Activated naive CD8-positive, alpha-beta T cell (primary cell): ENCODE data around the gene RANBP10.
A peak's percentile ranks its signal among the peaks of the same experiment; 100 is the strongest.

Experiments
- H3K27ac Mint-ChIP-seq: one replicate; pipeline ENCODE4 v1.8.0; 2021; ENCODE audit warnings: mixed read lengths
- H3K27me3 Mint-ChIP-seq: one replicate; pipeline ENCODE4 v1.8.0; 2021; ENCODE audit warnings: mixed read lengths
- H3K36me3 Mint-ChIP-seq: one replicate; pipeline ENCODE4 v1.8.0; 2021; ENCODE audit warnings: mixed read lengths
- H3K4me1 Mint-ChIP-seq: one replicate; pipeline ENCODE4 v1.8.0; 2021; ENCODE audit warnings: low read depth, mixed read lengths
- H3K4me3 Mint-ChIP-seq: one replicate; pipeline ENCODE4 v1.8.0; 2021; ENCODE audit warnings: mild to moderate bottlenecking, mixed read lengths
- H3K9me3 Mint-ChIP-seq: one replicate; pipeline ENCODE4 v1.8.0; 2021; ENCODE audit warnings: low read depth, mixed read lengths

The RANBP10 gene

GRCh38 chr16:67804853-67805542, 1.4 kb downstream of the RANBP10 start:
- Mint-ChIP-seq H3K27me3 (no peaks in the 10 kb centered on the region), H3K36me3 (peaks cover 9% of the 10 kb centered on the region), H3K4me3 (peak overlapping the region; percentile 91), H3K4me1 (peaks cover 49% of the 10 kb centered on the region), H3K27ac (peak overlapping the region; percentile 93), H3K9me3 (no peaks in the 10 kb centered on the region)

- Mint-ChIP-seq H3K27ac (peak overlapping the region; percentile 64), H3K9me3 (no peaks in the 10 kb centered on the region), H3K4me3 (peak overlapping the region; percentile 52), H3K27me3 (no peaks in the 10 kb centered on the region), H3K36me3 (peaks cover 9% of the 10 kb centered on the region), H3K4me1 (peaks cover 54% of the 10 kb centered on the region)
These were observed 2.5 kb downstream of the RANBP10 start for GRCh38 chr16:67803894-67804293.

- Mint-ChIP-seq H3K4me3 (peak overlapping the region; percentile 42), H3K27me3 (no peaks in the 10 kb centered on the region), H3K27ac (peak overlapping the region; percentile 8), H3K9me3 (no peaks in the 10 kb centered on the region), H3K4me1 (peaks cover 59% of the 10 kb centered on the region), H3K36me3 (peaks cover 9% of the 10 kb centered on the region)
These were observed 4.5 kb downstream of the RANBP10 start for GRCh38 chr16:67801883-67802282.

GRCh38 chr16:67801241-67801640, 5.1 kb downstream of the RANBP10 start:
- H3K4me1 Mint-ChIP-seq: peaks cover 62% of the 10 kb centered on the region
- peak overlapping the region; percentile 42 for H3K4me3 Mint-ChIP-seq
- H3K36me3 Mint-ChIP-seq: peaks cover 9% of the 10 kb centered on the region
- H3K27ac Mint-ChIP-seq: no peak overlapping the region
- no peaks in the 10 kb centered on the region for H3K9me3 Mint-ChIP-seq
- no peaks in the 10 kb centered on the region for H3K27me3 Mint-ChIP-seq

- Mint-ChIP-seq H3K27ac (peak overlapping the region; percentile 64), H3K4me3 (peak overlapping the region; percentile 4), H3K4me1 (peaks cover 60% of the 10 kb centered on the region), H3K9me3 (no peaks in the 10 kb centered on the region), H3K36me3 (peaks cover 9% of the 10 kb centered on the region), H3K27me3 (no peaks in the 10 kb centered on the region)
These were observed 5.9 kb downstream of the RANBP10 start for GRCh38 chr16:67800338-67800926.

- no peaks in the 10 kb centered on the region for H3K9me3 Mint-ChIP-seq
- no peak overlapping the region for H3K27ac Mint-ChIP-seq
- H3K4me3 Mint-ChIP-seq: no peak overlapping the region
- H3K36me3 Mint-ChIP-seq: no peaks in the 10 kb centered on the region
- H3K4me1 Mint-ChIP-seq: peaks cover 30% of the 10 kb centered on the region
- H3K27me3 Mint-ChIP-seq: no peaks in the 10 kb centered on the region
These were observed 10.2 kb downstream of the RANBP10 start for GRCh38 chr16:67796099-67796718.

- peaks cover 2% of the 10 kb centered on the region for H3K36me3 Mint-ChIP-seq
- peak overlapping the region; percentile 41 for H3K27ac Mint-ChIP-seq
- H3K27me3 Mint-ChIP-seq: no peaks in the 10 kb centered on the region
- H3K9me3 Mint-ChIP-seq: no peaks in the 10 kb centered on the region
- H3K4me1 Mint-ChIP-seq: peaks cover 10% of the 10 kb centered on the region
- H3K4me3 Mint-ChIP-seq: no peak overlapping the region
These were observed 16.3 kb downstream of the RANBP10 start for GRCh38 chr16:67790071-67790470.

GRCh38 chr16:67786491-67786890, 19.9 kb downstream of the RANBP10 start:
- Mint-ChIP-seq H3K9me3 (no peaks in the 10 kb centered on the region), H3K4me3 (no peak overlapping the region), H3K4me1 (peaks cover 17% of the 10 kb centered on the region), H3K36me3 (peaks cover 2% of the 10 kb centered on the region), H3K27me3 (no peaks in the 10 kb centered on the region), H3K27ac (no peak overlapping the region)

- Mint-ChIP-seq H3K9me3 (no peaks in the 10 kb centered on the region), H3K27me3 (no peaks in the 10 kb centered on the region), H3K4me3 (no peak overlapping the region), H3K4me1 (peaks cover 31% of the 10 kb centered on the region), H3K36me3 (no peaks in the 10 kb centered on the region), H3K27ac (no peak overlapping the region)
These were observed 23.0 kb downstream of the RANBP10 start for GRCh38 chr16:67783353-67783725.

GRCh38 chr16:67782567-67783352, 23.6 kb downstream of the RANBP10 start:
- no peak overlapping the region for H3K4me3 Mint-ChIP-seq
- no peaks in the 10 kb centered on the region for H3K9me3 Mint-ChIP-seq
- H3K36me3 Mint-ChIP-seq: no peaks in the 10 kb centered on the region
- H3K27ac Mint-ChIP-seq: peak overlapping the region; percentile 22
- no peaks in the 10 kb centered on the region for H3K27me3 Mint-ChIP-seq
- H3K4me1 Mint-ChIP-seq: peaks cover 32% of the 10 kb centered on the region

- Mint-ChIP-seq H3K27me3 (no peaks in the 10 kb centered on the region), H3K27ac (peak overlapping the region; percentile 89), H3K36me3 (peaks cover 3% of the 10 kb centered on the region), H3K4me1 (peaks cover 36% of the 10 kb centered on the region), H3K4me3 (peak overlapping the region; percentile 30), H3K9me3 (no peaks in the 10 kb centered on the region)
These were observed 24.8 kb downstream of the RANBP10 start for GRCh38 chr16:67781565-67781921.

- no peaks in the 10 kb centered on the region for H3K9me3 Mint-ChIP-seq
- no peaks in the 10 kb centered on the region for H3K27me3 Mint-ChIP-seq
- peak overlapping the region; percentile 89 for H3K27ac Mint-ChIP-seq
- peaks cover 3% of the 10 kb centered on the region for H3K36me3 Mint-ChIP-seq
- peaks cover 34% of the 10 kb centered on the region for H3K4me1 Mint-ChIP-seq
- peak overlapping the region; percentile 30 for H3K4me3 Mint-ChIP-seq
These were observed 25.4 kb downstream of the RANBP10 start for GRCh38 chr16:67780847-67781564.

- H3K27ac Mint-ChIP-seq: peak overlapping the region; percentile 59
- no peaks in the 10 kb centered on the region for H3K9me3 Mint-ChIP-seq
- H3K4me1 Mint-ChIP-seq: peaks cover 36% of the 10 kb centered on the region
- peaks cover 3% of the 10 kb centered on the region for H3K36me3 Mint-ChIP-seq
- H3K4me3 Mint-ChIP-seq: no peak overlapping the region
- H3K27me3 Mint-ChIP-seq: no peaks in the 10 kb centered on the region
These were observed 26.9 kb downstream of the RANBP10 start for GRCh38 chr16:67779256-67780014.

GRCh38 chr16:67775273-67775672, 31.1 kb downstream of the RANBP10 start:
- H3K4me3 Mint-ChIP-seq: no peak overlapping the region
- H3K4me1 Mint-ChIP-seq: peaks cover 21% of the 10 kb centered on the region
- H3K9me3 Mint-ChIP-seq: no peaks in the 10 kb centered on the region
- H3K27ac Mint-ChIP-seq: no peak overlapping the region
- peaks cover 8% of the 10 kb centered on the region for H3K36me3 Mint-ChIP-seq
- H3K27me3 Mint-ChIP-seq: no peaks in the 10 kb centered on the region
